Kidney (tissue), 14 donors: Measurements from ENCODE around the gene PPRC1. TPM values are rescaled to one million over a fixed set of nuclear protein-coding genes. Genes with fewer than 3 reads are reported as not detected.
A peak's percentile ranks its signal among the peaks of the same experiment; 100 is the strongest.

Experiments
- DNase-seq, 5 donors: peaks; one replicate each; pipeline ENCODE4 v3.0.0-alpha.2; 2013 to 2020
- FAIRE-seq: peaks from 2 replicates; lab custom pipeline; 2012; peaks lifted over from hg19 to GRCh38; lab: Jason Lieb, UNC
- H3K27ac ChIP-seq, 2 donors: one replicate each; pipeline ENCODE4 v1.7.0; 2013; ENCODE audit warnings: low read depth in 2 of 2, low read length in 2 of 2, inconsistent platforms in 1 of 2
- H3K27me3 ChIP-seq: one replicate; pipeline ENCODE4 v1.7.1; 2013; ENCODE audit warnings: low read length, inconsistent platforms; ENCODE audit not compliant: control insufficient read depth, insufficient read depth
- H3K36me3 ChIP-seq, 3 donors: one replicate each; pipeline versions ENCODE4 v1.7.0 to v1.7.1; 2013; ENCODE audit warnings: low read length in 3 of 3, control low read depth in 1 of 3, inconsistent platforms in 1 of 3; ENCODE audit not compliant: insufficient read depth in 3 of 3, control insufficient read depth in 2 of 3
- H3K4me1 ChIP-seq, 3 donors: one replicate each; pipeline versions ENCODE4 v1.7.0 to v1.7.1; 2013; ENCODE audit warnings: low read length in 3 of 3, inconsistent platforms in 1 of 3, low read depth in 1 of 3; ENCODE audit not compliant: control insufficient read depth in 2 of 3, insufficient read depth in 2 of 3
- H3K4me3 ChIP-seq, 3 donors: one replicate each; pipeline versions ENCODE4 v1.7.0 to v1.8.1; 2013; ENCODE audit warnings: low read length in 3 of 3, control low read depth in 1 of 3, inconsistent platforms in 1 of 3
- H3K9ac ChIP-seq, 3 donors: one replicate each; pipeline versions ENCODE4 v1.7.0 to v1.7.1; 2013; ENCODE audit warnings: low read length in 3 of 3, control low read depth in 1 of 3, inconsistent platforms in 1 of 3
- H3K9me3 ChIP-seq, 3 donors: one replicate each; pipeline versions ENCODE4 v1.7.0 to v1.7.1; 2013; ENCODE audit warnings: low read length in 3 of 3, control low read depth in 1 of 3, inconsistent platforms in 1 of 3; ENCODE audit not compliant: control insufficient read depth in 2 of 3, insufficient read depth in 1 of 3
- CTCF ChIP-seq: IDR thresholded peaks from 3 replicates; pipeline ENCODE4 v1.5.1; 2012; ENCODE audit warnings: mild to moderate bottlenecking, moderate library complexity, borderline replicate concordance; ENCODE audit not compliant: insufficient read depth; ENCODE audit errors: extremely low read depth
- intact Hi-C: fragments of 100-400 bp; cut with DNase I; formaldehyde crosslinking; loops from one replicate; pipeline ENCODE4 v1.11.1; 2022
- polyA plus RNA-seq: library from polyadenylated mRNA; stranded (reverse); fragments of 350-450 nt; fragmentation: Illumina TruSeq; extraction: RNeasy Lipid Tissue Mini Kit (QIAGEN cat#74804); gene quantifications from one replicate; pipeline ENCODE4 v1.2.3, GENCODE V29; 2014; ENCODE audit warnings: low read depth, low replicate concordance; ENCODE audit not compliant: insufficient read depth
- total RNA-seq: library from RNA; stranded (reverse); fragmentation: NEBNext Ultra II Directional; extraction: Animal tissue kit (Norgen Biotek cat#: 25700); gene quantifications from one replicate; pipeline ENCODE4 v1.2.1, GENCODE V29; 2021
- donor health status: control.
- donor health status: control.
- donor health status: control.
- donor health status: control.
- donor health status: control.
- donor health status: DM: yes; HTN: yes; CAD: no.
- donor health status: Normal renal cell carcinoma (clear cell type).

Gene PPRC1
- total and polyA plus RNA-seq, 2 donors from 2014 or later, result 8.7 to 32.1 TPM

- Histone ChIP-seq H3K27me3 (no peaks in the 10 kb centered on the region), H3K27ac (no peak overlapping the region), H3K9ac (no peak overlapping the region), H3K9me3 (no peaks in the 10 kb centered on the region), H3K4me1 (peaks cover 0 to 4% (median 2%) of the 10 kb centered on the region in 3 donors), H3K4me3 (no peak overlapping the region), H3K36me3 (peaks cover 6 to 47% (median 34%) of the 10 kb centered on the region in 3 donors)
- intact Hi-C loops, result no loop called here
- no peak for DNase-seq
- no peak for TF ChIP-seq CTCF
- FAIRE-seq, result no peak
Observed at GRCh38 chr10:102139281-102140110, 6.7 kb downstream of the PPRC1 start.

GRCh38 chr10:102140218-102140617 lies 7.4 kb downstream of the PPRC1 start:
- DNase-seq (no peak), FAIRE-seq (no peak)
- no peak overlapping the region for H3K4me3 ChIP-seq
- intact Hi-C loops, result no loop called here
- H3K9ac ChIP-seq, result no peak overlapping the region
- no peaks in the 10 kb centered on the region for H3K4me1 ChIP-seq
- no peaks in the 10 kb centered on the region for H3K27me3 ChIP-seq
- H3K27ac ChIP-seq, result no peak overlapping the region
- no peaks in the 10 kb centered on the region for H3K9me3 ChIP-seq
- H3K36me3 ChIP-seq, result peaks cover 8 to 53% (median 34%) of the 10 kb centered on the region in 3 donors
- no peak for TF ChIP-seq CTCF

GRCh38 chr10:102140913-102141540 lies 8.2 kb downstream of the PPRC1 start:
- Histone ChIP-seq H3K4me1 (no peaks in the 10 kb centered on the region), H3K9me3 (no peaks in the 10 kb centered on the region), H3K36me3 (peaks cover 8 to 53% (median 34%) of the 10 kb centered on the region in 3 donors), H3K27me3 (no peaks in the 10 kb centered on the region), H3K9ac (no peak overlapping the region), H3K4me3 (no peak overlapping the region), H3K27ac (no peak overlapping the region)
- intact Hi-C loops, result no loop called here
- FAIRE-seq, result no peak
- TF ChIP-seq CTCF, result no peak
- DNase-seq, result peak in 1 of 5 donors; percentile 46
